H1 (cell line): ENCODE results near the gene RAB3GAP2. TPM values are rescaled to one million over a fixed set of nuclear protein-coding genes. Genes with fewer than 3 reads are reported as not detected.

Experiments
- CHD2 ChIP-seq: IDR thresholded peaks from 2 replicates; pipeline ENCODE4 v1.6.1; 2012; ENCODE audit warnings: low read length, improper control_type of control experiment
- EP300 ChIP-seq, 2 experiments: IDR thresholded peaks; 1 replicate in 1 of 2; 2 replicates in 1 of 2; pipeline ENCODE4 v1.6.1; 2011 to 2012; ENCODE audit warnings: low read depth in 2 of 2, low read length in 2 of 2, mild to moderate bottlenecking in 2 of 2, borderline replicate concordance in 1 of 2, inconsistent platforms in 1 of 2, moderate library complexity in 1 of 2
- polyA plus RNA-seq, 7 experiments: library from polyadenylated mRNA; depleted of rRNA in 3 of 7; stranded (reverse) in 5 of 7; unstranded in 2 of 7; fragments of >200 nt in 5 of 7; fragments of 200-250 nt in 2 of 7; gene quantifications; 1 replicate in 5 of 7; 2 replicates in 1 of 7; 4 replicates in 1 of 7; pipeline versions ENCODE4 v1.2.1 to v1.2.3, GENCODE V29; 2011 to 2013; ENCODE audit warnings: missing spikeins in 2 of 7, mixed read lengths in 2 of 7
- total RNA-seq: library from RNA; stranded (reverse); fragmentation: NEBNext Ultra II Directional; extraction: Animal tissue kit (Norgen Biotek cat#: 25700); gene quantifications from 2 replicates; pipeline ENCODE4 v1.2.1, GENCODE V29; 2021

The RAB3GAP2 gene
- total and polyA plus RNA-seq, 2 of the 8 experiments (the other 6 are each of a cell fraction or from before 2014, with no cell fraction given): 19.7 to 52.7 TPM

DNA sequence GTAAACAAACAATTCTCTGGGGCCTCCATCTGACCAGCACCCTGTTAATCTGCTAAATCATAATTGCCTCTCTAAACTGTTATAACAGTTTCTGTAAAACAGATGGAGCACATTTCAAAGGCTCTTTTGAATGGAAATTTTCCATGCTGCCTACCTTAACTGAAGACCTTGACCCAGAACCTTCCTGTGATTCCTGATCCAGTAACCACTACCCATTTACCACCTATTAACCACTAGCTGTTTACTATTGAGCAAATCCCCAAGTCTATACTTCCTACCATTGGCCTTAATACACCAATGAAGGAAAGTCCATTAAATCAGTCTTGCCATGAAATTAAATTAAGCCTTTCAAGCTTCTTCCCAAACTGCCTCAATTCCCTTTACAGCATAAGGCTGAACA lies 46.3 kb downstream of the RAB3GAP2 start (continued):
- TF ChIP-seq CHD2 (no peak), EP300 (IDR thresholded peaks at IDR 0.05; ENCODE audit: borderline replicate concordance in 1 of 2, low read depth in 2 of 2, low read length in 2 of 2) (no peak)
